ENCODE results near the gene TAF11L2. TPM values are rescaled to one million over a fixed set of nuclear protein-coding genes. Genes with fewer than 3 reads are reported as not detected.
"Not testable (repeated sequence)": the region's sequence is repeated elsewhere in the genome, so short reads cannot be mapped to it uniquely, and the experiment has no call there.

Gene TAF11L2
- total RNA-seq, 1 experiment from 2014 or later: not detected

DNA sequence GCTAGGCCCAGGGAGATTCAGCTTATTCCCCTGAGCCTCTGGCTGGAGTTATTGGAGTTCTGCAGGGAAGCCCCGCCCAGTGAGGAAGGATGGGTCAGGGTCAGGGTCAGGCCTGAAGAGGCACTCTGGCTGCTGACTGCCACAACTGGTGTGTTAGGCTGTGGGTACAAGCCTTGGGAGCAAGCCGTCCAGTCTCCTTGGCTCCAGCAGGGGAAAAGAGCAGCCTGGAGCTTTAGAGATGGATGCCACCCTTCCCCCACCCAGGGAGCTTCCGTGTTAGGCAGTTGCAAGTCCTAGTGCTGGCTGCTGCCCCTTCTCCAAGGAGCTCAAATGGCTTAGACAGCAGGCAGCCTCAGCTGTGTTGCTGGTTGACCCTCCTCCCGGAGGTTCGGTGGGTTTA lies 34.4 kb upstream of the TAF11L2 start:
- no peak for DNase-seq (ENCODE audit: unreplicated experiment)
- Mint-ChIP-seq H3K36me3 (ENCODE audit: insufficient read depth, unreplicated experiment) (no peaks in the 10 kb centered on the region), H3K4me3 (ENCODE audit: unreplicated experiment) (no peak overlapping the region), H3K4me1 (ENCODE audit: insufficient read depth, unreplicated experiment) (no peaks in the 10 kb centered on the region), H3K27me3 (ENCODE audit: insufficient read depth, unreplicated experiment) (no peaks in the 10 kb centered on the region), H3K27ac (ENCODE audit: low read depth, unreplicated experiment) (no peak overlapping the region), H3K9me3 (ENCODE audit: unreplicated experiment) (peaks cover 24% of the 10 kb centered on the region)
- intact Hi-C loops (cut with micrococcal nuclease): no loop called here
- ChIA-PET CTCF (no interaction called here), POLR2A (no interaction called here)
- TF ChIP-seq, protein P1, sequence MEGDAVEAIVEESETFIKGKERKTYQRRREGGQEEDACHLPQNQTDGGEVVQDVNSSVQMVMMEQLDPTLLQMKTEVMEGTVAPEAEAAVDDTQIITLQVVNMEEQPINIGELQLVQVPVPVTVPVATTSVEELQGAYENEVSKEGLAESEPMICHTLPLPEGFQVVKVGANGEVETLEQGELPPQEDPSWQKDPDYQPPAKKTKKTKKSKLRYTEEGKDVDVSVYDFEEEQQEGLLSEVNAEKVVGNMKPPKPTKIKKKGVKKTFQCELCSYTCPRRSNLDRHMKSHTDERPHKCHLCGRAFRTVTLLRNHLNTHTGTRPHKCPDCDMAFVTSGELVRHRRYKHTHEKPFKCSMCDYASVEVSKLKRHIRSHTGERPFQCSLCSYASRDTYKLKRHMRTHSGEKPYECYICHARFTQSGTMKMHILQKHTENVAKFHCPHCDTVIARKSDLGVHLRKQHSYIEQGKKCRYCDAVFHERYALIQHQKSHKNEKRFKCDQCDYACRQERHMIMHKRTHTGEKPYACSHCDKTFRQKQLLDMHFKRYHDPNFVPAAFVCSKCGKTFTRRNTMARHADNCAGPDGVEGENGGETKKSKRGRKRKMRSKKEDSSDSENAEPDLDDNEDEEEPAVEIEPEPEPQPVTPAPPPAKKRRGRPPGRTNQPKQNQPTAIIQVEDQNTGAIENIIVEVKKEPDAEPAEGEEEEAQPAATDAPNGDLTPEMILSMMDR (IDR thresholded peaks at IDR 0.05; ENCODE audit: unreplicated experiment): no peak
- no TSS peak for BruUV-seq (replicated peaks)

DNA sequence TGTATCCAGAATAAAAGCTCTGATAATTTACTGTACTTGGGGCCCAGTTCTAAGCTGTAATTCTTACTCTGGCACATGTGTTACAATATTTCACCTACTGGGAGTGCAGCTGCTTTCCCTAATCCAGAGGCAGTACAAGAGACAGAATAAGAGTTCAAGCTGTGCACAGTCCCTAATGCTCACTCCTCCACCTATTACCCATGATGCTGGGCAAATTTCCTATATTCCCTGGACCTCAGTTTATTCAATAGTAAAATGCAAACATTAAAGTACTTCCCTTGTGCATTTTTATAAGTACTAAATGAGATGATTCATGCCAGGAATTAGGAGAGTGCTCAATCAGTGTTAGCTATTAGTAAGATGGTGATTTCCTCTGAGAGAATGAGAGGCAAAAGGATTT lies 28.0 kb upstream of the TAF11L2 start:
- Mint-ChIP-seq H3K27me3 (ENCODE audit: insufficient read depth, unreplicated experiment) (no peaks in the 10 kb centered on the region), H3K4me1 (ENCODE audit: insufficient read depth, unreplicated experiment) (no peaks in the 10 kb centered on the region), H3K9me3 (ENCODE audit: unreplicated experiment) (no peaks in the 10 kb centered on the region), H3K27ac (ENCODE audit: low read depth, unreplicated experiment) (no peak overlapping the region), H3K36me3 (ENCODE audit: insufficient read depth, unreplicated experiment) (no peaks in the 10 kb centered on the region), H3K4me3 (ENCODE audit: unreplicated experiment) (no peak overlapping the region)
- ChIA-PET CTCF (no interaction called here), POLR2A (interaction anchor here (1.4 kb wide), 1 partner anchor 15 kb away, joined by 3 read pairs; no protein-coding TSS in a partner anchor)
- TF ChIP-seq, protein P1 (IDR thresholded peaks at IDR 0.05; ENCODE audit: unreplicated experiment): no peak
- no TSS peak for BruUV-seq (replicated peaks)
- intact Hi-C loops (cut with micrococcal nuclease): no loop called here
- DNase-seq (ENCODE audit: unreplicated experiment): no peak

DNA sequence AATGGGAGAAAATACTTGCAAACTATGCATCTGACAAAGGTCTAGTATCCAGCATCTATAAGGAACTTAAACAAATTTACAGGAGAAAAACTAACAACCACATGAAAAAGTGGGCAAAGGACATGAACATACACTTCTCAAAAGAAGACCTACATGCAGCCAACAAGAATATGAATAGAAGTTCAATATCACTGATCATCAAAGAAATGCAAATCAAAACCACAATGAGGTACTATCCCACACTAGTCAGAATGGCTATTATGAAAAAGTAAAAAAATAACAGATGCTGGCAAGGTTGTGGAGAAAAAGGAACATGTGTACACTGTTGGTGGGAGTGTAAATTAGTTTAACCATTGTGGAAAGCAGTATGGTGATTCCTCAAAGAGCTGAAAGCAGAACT lies 23.0 kb upstream of the TAF11L2 start:
- H3K9me3 Mint-ChIP-seq (ENCODE audit: unreplicated experiment); H3K4me3 Mint-ChIP-seq (ENCODE audit: unreplicated experiment); H3K27me3 Mint-ChIP-seq (ENCODE audit: insufficient read depth, unreplicated experiment); POLR2A ChIA-PET; BruUV-seq (replicated peaks); CTCF ChIA-PET; intact Hi-C loops (cut with micrococcal nuclease); H3K27ac Mint-ChIP-seq (ENCODE audit: low read depth, unreplicated experiment); H3K4me1 Mint-ChIP-seq (ENCODE audit: insufficient read depth, unreplicated experiment); H3K36me3 Mint-ChIP-seq (ENCODE audit: insufficient read depth, unreplicated experiment); DNase-seq (ENCODE audit: unreplicated experiment): not testable (repeated sequence)

GRCh38 chr5:17477043-17477442 lies 21.0 kb upstream of the TAF11L2 start:
- no TSS peak for BruUV-seq (replicated peaks)
- Mint-ChIP-seq H3K36me3 (ENCODE audit: insufficient read depth, unreplicated experiment) (no peaks in the 10 kb centered on the region), H3K27me3 (ENCODE audit: insufficient read depth, unreplicated experiment) (no peaks in the 10 kb centered on the region), H3K4me3 (ENCODE audit: unreplicated experiment) (no peak overlapping the region), H3K27ac (ENCODE audit: low read depth, unreplicated experiment) (no peak overlapping the region), H3K4me1 (ENCODE audit: insufficient read depth, unreplicated experiment) (no peaks in the 10 kb centered on the region), H3K9me3 (ENCODE audit: unreplicated experiment) (no peaks in the 10 kb centered on the region)
- intact Hi-C loops (cut with micrococcal nuclease): no loop called here
- ChIA-PET POLR2A (no interaction called here), CTCF (no interaction called here)
- no peak for DNase-seq (ENCODE audit: unreplicated experiment)
- TF ChIP-seq, protein P1 (IDR thresholded peaks at IDR 0.05; ENCODE audit: unreplicated experiment): no peak

Data from MCF 10A (cell line).